Measurements from ENCODE around the gene KCNG4.
"Not testable (repeated sequence)": the region's sequence is repeated elsewhere in the genome, so short reads cannot be mapped to it uniquely, and the experiment has no call there.

KCNG4 gene

GRCh38 chr16:84205976-84206691 is 33.7 kb downstream of the KCNG4 start:
- no peak for DNase-seq (ENCODE audit: low spot score)

GRCh38 chr16:84205123-84205522 is 34.7 kb downstream of the KCNG4 start:
- not testable (repeated sequence) for DNase-seq (ENCODE audit: low spot score)

- not testable (repeated sequence) for DNase-seq (ENCODE audit: low spot score)
Observed at GRCh38 chr16:84204551-84204950, 35.3 kb downstream of the KCNG4 start.

DNA sequence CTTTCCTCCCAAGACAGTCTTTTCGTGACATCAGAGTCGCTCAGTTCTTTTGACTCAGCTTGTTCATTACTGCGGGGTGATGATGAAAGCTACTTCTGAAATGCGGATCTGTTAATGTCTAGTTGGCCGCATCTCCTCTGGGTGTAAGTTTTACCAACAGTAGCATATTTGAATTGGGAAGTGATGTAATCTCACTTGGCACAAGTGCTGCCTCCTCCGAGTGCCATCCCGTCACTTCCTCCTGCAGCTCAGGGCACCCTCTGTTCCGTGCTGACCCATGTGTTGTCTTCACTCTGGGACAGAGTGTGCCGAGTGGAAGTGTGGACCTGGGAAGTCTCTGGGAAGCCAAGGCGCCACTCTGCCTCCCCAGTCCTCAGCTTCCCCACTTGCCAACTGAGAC is 40.0 kb downstream of the KCNG4 start:
- no peak for DNase-seq (ENCODE audit: low spot score)

GRCh38 chr16:84199097-84199496 is 40.7 kb downstream of the KCNG4 start:
- DNase-seq (ENCODE audit: low spot score) = no peak

- DNase-seq (ENCODE audit: low spot score) = no peak
Observed at GRCh38 chr16:84198401-84198800, 41.4 kb downstream of the KCNG4 start.

- no peak for DNase-seq (ENCODE audit: low spot score)
Observed at GRCh38 chr16:84197466-84198128, 42.2 kb downstream of the KCNG4 start.

DNA sequence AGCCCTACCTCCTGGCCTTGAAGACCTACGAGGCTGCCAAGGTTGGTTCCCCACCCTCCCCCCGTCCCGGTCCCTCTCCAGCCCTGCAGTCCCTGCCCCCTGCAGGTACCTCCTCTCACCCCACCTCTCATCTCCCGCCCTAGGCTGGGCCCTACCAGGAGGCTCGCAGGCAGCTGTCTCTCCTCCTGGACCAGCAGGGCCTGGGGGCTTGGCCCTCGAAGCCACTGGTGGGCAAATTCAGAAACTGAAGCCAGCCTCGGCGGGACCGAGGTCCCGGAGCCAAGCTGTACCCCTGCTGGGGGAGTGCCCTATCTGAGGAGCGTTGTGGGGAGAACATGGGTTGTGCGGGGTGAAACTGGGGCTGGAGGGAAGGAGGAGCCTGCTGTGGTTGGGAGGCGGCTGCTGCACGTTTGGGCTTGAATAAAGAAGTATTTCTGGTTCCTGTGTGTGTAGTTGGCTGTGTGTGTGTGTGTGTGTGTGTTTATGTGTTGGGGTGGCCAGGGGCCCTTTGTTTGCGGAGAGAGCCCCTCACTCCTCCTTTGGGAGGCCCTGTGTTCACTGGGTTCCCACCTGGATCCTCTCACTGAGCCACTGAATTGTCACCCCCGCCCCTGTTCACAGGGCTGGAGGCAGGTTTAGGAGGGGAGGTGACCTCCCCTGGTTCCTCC is 43.0 kb downstream of the KCNG4 start:
- DNase-seq (ENCODE audit: low spot score) = no peak

DNA sequence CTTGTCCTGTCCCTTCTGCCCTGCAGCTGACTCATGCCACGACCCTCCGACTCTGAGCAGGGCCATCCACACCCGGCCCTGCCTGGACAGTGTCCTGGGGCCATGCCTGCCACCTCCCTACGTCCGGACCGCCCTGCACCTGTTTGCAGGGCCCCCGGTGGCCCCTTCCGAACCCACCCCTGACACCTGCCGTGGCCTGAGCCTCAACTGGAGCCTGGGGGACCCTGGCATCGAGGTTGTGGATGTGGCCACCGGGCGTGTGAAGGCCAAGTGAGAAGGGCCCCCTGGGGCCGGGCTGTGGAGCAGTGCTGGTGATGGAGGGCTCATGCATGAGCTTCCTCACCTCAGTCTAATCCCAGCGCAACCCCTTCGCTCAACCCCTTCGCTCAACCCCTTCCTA is 43.7 kb downstream of the KCNG4 start:
- DNase-seq (ENCODE audit: low spot score) = no peak

GRCh38 chr16:84195201-84196093 is 44.4 kb downstream of the KCNG4 start:
- no peak for DNase-seq (ENCODE audit: low spot score)

GRCh38 chr16:84194470-84195200 is 45.2 kb downstream of the KCNG4 start:
- no peak for DNase-seq (ENCODE audit: low spot score)

DNA sequence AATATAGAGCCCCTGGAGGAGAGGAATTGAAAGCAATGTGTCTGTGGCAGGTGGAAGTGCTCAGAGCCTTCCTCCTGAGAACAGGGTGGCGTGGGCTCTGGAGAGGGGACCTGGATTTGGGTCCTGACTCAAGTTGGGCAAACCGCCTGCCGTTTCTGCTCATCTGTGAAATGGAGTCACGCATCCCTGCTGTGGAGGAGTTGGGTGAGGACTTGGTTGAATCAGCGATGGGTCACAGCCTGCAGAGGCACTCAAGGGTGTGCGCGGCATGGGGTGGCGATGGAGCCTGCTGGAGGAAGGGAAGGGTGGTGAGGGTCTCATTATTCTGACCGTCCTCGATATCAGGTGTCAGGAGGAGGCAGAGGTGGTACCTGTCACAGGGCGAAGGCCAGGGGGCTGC is 45.8 kb downstream of the KCNG4 start:
- no peak for DNase-seq (ENCODE audit: low spot score)

- no peak for DNase-seq (ENCODE audit: low spot score)
Observed at GRCh38 chr16:84193480-84193879, 46.3 kb downstream of the KCNG4 start.

- no peak for DNase-seq (ENCODE audit: low spot score)
Observed at GRCh38 chr16:84191466-84191865, 48.3 kb downstream of the KCNG4 start.

GRCh38 chr16:84190731-84191388 is 49.0 kb downstream of the KCNG4 start, which contains the start of gene ADAD2:
Gene ADAD2, plus strand, starts transcription at chr16:84191157. Its CDS starts 74 bp downstream, at chr16:84191231.
- DNase-seq (ENCODE audit: low spot score) = no peak

GRCh38 chr16:84186685-84187437 is 53.0 kb downstream of the KCNG4 start, which contains the start of gene TAF1C:
Gene TAF1C, minus strand, starts transcription at chr16:84187057. Its CDS starts 2,069 bp downstream, at chr16:84184988.
- DNase-seq (ENCODE audit: low spot score) = peak; percentile 92

GRCh38 chr16:84184775-84185174 is 55.0 kb downstream of the KCNG4 start:
- DNase-seq (ENCODE audit: low spot score) = no peak

- DNase-seq (ENCODE audit: low spot score) = no peak
Observed at GRCh38 chr16:84183911-84184591, 55.8 kb downstream of the KCNG4 start.

GRCh38 chr16:84183572-84183875 is 56.3 kb downstream of the KCNG4 start:
- DNase-seq (ENCODE audit: low spot score) = no peak
